HG02943 (cell line): ENCODE results near the gene LECT2.

Experiments used
- ATAC-seq: cut with Tn5 transposase; IDR thresholded peaks from one replicate; pipeline ENCODE4 v1.9.1; 2021; ENCODE audit warnings: mild to moderate bottlenecking, low read depth, moderate library complexity; ENCODE audit not compliant: unreplicated experiment

LECT2 gene

GRCh38 chr5:135979510-135979909 is 24.7 kb upstream of the LECT2 start:
- no peak for ATAC-seq

GRCh38 chr5:135978993-135979392 is 24.2 kb upstream of the LECT2 start:
- no peak for ATAC-seq

DNA sequence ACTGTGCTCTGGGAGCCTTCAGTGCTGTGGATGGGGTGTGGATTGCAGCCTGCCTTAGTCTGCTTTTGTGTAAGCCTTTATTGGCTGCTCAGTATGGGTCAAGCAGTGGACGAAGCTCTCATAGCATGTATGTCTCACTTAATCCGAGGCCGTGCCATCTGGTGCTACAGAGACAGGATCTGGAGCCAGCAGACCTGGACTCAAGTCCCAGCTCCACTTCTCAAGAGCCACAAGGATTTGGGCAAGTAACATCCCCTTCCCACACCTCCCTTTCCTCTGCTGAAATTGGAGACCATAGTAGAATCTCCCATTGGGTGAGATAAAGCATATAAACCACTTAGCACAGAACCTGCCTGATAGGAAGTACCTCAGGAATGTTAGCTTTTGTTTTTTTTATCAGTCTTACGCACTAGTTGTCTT is 23.4 kb upstream of the LECT2 start:
- no peak for ATAC-seq

- no peak for ATAC-seq
Observed at GRCh38 chr5:135977375-135977928, 22.7 kb upstream of the LECT2 start.

- no peak for ATAC-seq
Observed at GRCh38 chr5:135976216-135976615, 21.4 kb upstream of the LECT2 start.

DNA sequence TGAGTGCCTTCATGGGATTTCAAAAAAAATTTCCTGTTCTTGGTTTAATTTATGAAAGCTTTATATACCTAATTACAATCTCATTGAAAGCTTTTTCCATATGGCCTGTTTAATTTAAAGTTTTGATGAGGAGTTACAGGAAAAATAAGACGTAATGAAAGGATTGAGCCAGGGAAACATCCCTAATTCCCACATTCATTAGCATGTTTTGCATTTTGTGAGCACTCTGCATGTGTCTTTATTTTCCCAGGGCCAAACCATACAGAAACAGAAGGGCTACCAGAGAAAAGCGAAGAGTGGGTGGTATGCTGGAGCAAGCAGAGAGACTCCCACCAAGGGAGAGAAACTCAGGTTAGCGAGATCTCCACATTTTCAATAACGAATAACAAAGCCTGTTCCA is 20.3 kb upstream of the LECT2 start:
- ATAC-seq, result no peak

DNA sequence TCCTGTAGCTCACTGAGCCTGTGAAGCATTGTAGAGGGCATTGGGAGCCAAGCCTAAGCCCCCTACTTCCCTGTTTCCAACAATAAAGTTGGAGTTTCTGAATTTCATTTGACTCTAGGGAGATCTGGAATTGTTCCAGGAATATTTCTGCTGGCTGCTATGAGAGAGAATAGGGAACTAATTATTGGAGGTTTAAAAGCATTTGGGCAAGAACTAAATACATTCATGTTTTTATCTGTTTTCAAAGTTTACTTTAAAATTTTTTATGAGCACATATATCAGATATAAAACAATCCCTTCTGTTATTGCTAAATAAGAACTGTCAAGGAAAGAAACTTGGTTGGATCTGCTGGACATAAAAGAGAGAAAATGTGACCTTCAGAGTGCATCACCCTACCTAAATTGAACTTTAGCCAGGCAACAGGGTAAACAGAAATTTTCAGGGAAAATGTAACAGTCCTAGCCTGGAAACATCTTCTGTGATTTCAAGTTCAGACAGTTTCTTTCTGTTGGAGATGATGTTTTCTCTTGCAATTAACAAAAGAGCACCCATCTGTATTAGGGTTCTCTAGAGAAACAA is 19.3 kb upstream of the LECT2 start:
- no peak for ATAC-seq

GRCh38 chr5:135973323-135974020 is 18.7 kb upstream of the LECT2 start:
- no peak for ATAC-seq

DNA sequence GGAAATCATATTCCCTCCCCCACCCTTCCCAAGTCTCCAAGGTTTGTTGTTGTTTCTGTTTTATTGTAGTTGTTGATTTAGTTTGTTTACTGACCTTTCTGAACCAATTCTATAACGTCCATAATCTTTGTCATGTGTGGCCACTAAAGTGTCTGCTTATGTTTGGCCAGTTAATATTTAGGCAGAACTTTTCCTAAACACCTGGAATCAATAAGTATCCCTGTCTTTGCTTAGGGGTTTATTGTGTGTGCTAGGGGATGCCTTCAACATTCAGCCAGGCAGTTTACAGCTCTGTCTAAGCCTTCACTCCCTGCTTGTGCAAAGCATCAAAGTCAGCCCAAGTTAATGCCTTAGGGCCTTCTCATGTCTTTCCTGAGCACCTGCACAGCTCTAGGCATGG is 16.9 kb upstream of the LECT2 start:
- no peak for ATAC-seq

- ATAC-seq, result no peak
Observed at GRCh38 chr5:135966790-135967189, 12.0 kb upstream of the LECT2 start.

DNA sequence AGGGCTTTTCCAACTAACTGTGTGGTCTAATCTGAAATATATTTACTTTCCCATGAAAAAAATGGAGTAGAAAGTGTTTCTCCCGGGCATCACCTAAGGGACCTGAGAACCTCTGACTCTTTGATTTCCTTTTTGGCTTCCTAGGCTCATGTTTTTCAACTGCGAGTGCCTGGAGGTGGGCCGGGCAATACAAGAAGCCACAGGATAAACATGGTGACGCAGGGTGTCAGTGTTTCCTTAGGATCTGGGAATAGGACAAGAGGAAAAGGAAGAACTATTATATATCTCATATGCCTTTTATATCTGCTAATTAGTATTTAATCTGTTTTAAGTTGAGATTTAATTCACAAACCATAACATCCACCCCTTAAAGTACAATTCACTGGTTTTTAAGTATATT is 11.4 kb upstream of the LECT2 start:
- no peak for ATAC-seq

- ATAC-seq, result no peak
Observed at GRCh38 chr5:135965504-135965903, 10.7 kb upstream of the LECT2 start.

DNA sequence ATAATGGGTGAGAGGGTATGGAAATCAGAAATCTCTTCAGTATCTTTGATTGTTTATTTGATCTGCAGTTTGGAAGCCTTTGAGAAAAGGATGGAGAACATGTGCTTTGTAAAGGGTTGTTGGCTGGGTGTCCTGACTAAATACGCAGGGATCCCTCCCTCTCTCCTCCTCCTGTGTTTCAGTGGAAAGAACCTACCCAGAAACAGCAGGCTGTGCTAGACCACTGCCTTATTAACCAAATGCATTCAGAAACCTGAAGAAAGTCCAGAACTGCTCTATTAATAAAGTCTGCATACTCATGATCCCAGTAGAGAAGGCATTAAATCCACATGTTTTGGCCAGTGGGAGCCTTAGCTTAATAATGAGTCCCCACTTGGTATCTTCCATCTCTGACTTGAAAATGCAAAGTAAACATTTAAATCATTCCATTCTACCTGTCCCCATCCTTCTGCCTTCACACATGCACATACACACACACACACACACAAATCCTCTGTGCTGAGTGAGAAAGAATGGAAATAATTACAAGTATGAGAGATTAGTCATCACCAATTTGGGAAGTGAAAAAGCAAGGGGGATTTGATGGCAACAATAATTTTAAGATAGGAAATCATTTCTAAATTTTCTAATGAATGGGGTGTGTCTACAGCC is 10.0 kb upstream of the LECT2 start:
- no peak for ATAC-seq

DNA sequence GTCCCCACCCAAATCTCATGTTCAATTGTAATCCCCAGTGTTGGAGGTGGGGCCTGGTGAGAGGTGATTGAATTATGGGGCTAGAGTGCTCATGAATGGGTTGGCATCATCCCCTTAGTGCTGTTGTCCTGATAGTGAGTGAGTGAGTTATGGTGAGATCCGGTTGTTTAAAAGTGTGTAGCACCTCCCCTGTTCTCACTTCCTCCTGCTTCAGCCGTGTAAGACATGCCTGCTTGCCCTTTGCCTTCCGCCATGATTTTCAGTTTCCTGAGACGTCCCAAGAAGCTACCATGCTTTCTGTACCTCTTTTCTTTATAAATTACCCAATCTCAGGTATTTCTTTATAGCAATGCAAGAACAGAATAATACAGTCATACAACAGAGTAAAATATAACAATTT is 742 bp upstream of the LECT2 start:
- ATAC-seq, result no peak

GRCh38 chr5:135953850-135954249 is 933 bp downstream of the LECT2 start:
- no peak for ATAC-seq

GRCh38 chr5:135952683-135953082 is 2.1 kb downstream of the LECT2 start:
- no peak for ATAC-seq

GRCh38 chr5:135951807-135952206 is 3.0 kb downstream of the LECT2 start:
- no peak for ATAC-seq

- no peak for ATAC-seq
Observed at GRCh38 chr5:135951257-135951656, 3.5 kb downstream of the LECT2 start.

- ATAC-seq, result no peak
Observed at GRCh38 chr5:135950611-135951010, 4.2 kb downstream of the LECT2 start.

- ATAC-seq, result no peak
Observed at GRCh38 chr5:135944967-135945560, 9.7 kb downstream of the LECT2 start.

DNA sequence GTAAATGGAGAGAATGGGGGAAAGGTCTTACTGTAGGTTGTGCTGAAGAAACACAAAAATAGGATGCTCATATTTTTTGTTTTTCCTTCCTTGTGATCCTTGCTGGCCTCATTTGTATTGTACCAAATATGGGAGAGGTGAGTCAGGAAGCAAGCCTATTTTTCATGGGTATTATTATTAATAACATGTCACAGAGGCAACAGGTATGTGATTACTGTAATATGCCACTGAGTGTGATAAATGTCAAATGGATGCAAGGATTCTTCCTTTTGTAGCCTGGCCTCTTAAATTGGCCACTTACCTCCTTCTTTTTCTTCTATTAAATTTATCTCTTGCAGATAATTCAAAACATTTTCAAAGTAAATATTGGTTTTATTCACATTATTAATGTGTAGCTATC is 10.2 kb downstream of the LECT2 start:
- ATAC-seq, result no peak
